DMS114 treated with DMSO at 0.1 percent for 48 hours (cell line): ENCODE measurements around the gene OVAAL.
"Not testable (repeated sequence)": the region's sequence is repeated elsewhere in the genome, so short reads cannot be mapped to it uniquely, and the experiment has no call there.

Experiments
- DNase-seq: peaks from one replicate; lab custom pipeline; 2025; ENCODE audit not compliant: unreplicated experiment; lab: John Stamatoyannopoulos, UW

Gene OVAAL

DNA sequence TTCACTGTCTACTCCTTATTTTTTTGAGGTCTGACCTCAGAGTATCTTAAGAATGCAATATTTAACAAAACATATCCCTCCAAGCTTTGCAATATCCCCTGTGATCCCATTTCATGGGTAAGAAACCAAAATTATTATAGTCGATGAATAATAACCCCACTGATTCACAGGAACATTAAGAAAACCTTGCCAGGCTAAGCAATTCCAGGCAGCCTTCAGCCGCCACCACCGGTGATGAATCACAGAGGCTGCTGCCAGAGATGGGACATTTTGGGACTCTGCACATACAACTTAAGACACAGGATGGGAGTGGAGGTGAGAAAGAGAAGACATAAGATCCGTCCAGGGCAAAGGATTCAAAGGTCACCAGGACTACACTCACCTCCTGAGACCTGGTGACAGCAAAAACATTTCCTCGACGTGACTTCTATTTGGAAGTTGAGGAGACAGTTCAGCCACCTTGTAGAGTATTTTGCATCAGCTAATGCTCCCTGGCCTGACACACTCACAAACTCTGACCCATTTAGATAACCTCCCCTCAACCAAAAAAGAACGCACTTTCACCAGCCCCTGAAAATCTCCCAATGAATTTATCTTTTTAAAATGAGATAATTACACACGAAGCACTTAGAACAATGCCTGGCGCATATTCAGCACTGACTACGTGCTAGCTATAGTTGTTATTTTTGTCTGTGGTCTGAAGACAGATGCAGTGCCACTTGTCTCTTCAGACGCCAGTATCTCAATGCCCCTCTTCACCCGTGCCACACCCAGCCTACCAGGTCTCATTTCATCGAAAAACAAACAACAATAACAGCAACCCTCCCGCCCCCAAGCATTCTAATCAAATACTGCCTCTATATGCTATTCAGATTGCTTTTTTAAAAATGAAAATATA is 17.8 kb upstream of the OVAAL start:
- no peak for DNase-seq

DNA sequence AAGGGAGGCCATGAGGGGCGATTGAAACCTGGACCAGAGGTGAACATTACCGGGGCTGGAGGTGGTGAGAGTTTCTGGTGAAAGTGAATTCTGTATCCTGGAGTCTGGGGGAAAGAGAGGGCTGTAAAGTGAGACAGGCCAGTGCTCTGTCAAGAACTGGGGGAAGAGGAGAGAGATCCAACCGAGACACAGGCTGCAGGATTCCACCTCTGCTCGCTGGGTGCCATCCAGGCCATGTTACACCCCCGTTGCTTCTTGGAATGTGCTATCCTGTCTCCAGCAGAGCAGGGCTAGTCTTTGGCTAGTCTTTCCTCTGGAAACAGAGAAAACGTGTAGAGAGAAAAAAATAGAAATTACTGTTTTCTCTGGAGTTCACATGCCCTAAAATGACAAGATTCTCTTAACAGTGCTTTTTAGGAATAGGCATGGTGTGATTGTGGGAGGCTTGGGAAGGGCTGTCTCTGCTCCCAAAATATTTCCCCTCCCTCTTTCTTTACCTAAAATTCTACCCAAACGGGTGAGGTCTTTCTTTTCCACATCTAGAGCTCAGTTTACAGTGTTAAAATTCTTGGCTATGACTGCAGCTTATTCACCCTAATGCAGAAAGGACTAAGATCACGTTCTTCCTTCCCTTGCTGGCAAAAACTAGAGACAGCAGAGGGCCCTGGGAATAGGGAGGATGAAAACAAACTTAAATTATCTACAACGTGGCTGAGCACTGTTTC is 16.5 kb upstream of the OVAAL start:
- DNase-seq, result no peak

DNA sequence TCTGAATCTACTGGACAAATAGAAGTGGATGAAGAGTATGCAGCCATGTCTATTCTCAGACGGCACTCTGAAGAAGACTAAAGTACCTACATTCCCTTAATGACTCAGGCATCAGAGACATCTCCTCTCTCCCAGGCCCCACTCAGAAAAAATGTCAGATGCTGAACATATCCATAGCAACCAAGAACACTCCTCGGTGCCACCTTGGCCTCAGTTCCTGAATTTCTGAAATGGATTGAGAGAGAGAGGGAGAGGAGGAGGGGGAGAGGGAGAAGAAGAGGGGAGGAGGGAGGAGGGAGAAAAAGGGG is 16.0 kb upstream of the OVAAL start:
- no peak for DNase-seq

DNA sequence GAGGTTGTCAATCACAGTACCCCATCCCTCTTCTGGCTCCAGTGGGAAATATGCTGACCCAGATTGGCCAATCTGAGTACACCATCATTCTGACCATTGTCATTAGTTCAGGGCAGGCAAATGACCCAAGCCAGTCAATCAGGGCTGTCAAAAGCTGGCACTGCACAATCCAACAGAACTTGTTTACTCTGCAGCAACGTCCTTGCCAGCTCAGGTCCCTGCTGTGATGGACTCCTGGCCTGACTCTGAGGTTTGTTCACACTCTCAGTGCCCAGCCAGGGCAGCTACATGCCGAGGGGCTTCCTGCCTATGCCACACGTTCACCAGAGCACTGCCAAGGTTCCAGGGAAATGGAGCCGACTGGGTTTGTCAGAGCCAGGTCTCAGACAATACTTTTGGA is 14.7 kb upstream of the OVAAL start:
- DNase-seq, result no peak

DNA sequence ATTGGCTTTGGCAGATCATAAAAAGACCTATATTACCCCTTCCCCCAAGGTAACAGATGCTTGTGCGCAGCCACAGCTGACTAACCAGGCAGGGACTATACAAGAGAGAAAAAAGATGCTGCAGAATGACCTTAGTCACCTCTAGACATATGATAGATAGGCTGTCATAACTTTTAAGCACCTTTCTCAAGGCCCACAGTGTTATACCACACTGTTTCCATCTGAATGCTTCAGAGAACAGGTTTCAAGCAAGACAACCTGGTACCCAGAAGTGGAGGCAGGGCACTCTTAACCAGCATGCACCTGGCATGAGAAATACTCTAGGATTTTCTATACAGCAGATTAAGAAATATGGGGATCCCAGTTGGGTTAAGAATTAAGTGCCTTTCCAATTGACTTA is 12.8 kb upstream of the OVAAL start:
- no peak for DNase-seq

DNA sequence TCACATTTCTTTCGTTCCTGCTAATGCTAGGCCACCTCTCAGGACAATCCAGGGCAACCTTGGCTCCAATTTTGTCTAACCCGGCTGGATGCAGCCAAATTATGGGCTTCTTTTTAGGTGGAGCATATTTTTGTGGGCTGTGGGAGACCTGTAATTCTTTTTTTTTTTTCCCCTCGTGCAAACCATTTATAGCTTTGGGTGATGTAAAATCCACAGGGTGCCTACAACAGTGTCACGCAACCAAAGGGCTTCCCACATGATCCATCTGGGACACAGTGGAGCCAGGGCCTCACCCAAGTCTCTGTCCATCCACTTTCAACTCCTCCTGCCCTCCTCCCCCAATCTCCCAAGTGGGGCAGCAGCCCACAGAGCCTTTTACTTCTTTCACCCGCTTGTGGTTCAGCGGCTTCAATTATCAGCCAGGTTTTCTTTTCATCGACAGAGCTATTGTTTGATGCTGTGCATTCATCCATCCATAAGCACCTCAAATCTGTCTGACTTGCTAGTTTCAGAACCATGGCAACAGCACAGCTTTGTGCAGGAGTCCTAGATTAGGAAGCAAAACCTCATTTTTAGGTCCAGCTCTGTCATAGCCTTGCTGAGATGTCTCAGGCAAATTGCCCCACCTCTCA is 10.0 kb upstream of the OVAAL start:
- no peak for DNase-seq

DNA sequence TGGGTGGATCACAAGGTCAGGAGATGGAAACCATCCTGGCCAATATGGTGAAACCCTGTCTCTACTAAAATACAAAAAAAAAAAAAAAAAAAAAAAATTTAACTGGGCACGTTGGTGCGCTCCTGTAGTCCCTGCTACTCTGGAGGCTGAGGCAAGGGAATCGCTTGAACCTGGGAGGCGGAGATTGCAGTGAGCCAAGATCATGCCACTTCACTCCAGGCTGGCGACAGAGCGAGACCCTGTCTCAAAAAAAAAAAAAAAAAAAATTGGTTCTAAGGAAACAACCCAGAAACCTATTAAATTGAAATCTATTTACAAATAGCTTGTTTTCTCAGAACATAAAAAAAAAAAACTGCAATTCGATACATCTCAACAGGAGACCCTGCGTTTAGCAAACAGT is 9.0 kb upstream of the OVAAL start:
- not testable (repeated sequence) for DNase-seq

DNA sequence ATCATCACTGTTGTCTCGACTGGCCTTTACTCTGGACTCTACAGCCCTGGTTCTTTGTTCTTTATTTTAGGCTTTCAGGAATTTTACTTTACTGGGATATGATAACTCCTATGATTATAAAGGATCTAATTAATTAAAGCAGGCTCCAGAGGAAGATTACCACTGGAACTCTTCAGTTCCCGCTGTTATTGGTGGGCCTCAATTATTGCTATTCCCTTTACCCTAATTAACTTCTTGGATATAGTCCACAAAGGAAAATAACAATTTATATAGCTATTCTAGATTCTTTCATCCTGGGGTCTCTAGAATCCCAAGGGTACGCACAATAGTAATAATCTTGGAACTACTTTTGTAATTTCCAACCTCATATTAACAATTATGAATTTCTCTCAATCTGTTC is 8.5 kb upstream of the OVAAL start:
- no peak for DNase-seq

DNA sequence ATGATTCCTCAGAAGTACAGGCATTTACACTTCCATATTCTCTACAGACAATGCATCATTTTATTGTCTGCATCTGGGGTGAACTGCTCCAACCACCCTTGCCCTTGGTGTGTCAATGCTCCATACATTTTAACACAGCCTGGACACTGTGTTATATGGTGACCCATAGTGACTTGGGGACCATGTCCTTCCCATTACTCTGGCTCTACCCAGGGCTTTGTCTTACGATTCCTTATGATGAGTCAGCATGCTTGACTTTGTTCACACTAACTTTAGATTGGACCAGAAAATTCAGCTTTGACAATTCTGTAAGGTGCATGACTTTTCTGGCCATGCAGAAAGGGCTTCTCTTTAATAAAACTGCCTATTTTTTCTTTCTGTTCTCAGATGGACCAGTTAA is 6.8 kb upstream of the OVAAL start:
- no peak for DNase-seq

DNA sequence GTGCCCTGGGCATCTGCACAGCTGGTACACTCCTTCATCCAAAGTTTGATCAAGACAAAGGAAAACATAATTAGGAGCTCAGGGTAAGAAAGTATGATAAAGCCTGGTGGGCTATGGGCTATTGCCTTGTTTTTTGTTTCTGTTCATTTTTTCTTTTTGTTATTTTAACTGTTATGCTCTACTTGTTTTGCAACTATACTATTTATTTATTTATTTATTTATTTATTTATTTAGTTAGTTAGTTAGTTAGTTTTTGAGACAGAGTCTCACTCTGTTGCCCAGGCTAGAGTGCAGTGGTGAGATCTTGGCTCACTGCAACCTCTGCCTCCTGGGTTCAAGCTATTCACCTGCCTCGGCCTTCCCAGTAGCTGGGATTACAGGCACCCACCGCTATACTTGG is 5.7 kb upstream of the OVAAL start:
- not testable (repeated sequence) for DNase-seq

DNA sequence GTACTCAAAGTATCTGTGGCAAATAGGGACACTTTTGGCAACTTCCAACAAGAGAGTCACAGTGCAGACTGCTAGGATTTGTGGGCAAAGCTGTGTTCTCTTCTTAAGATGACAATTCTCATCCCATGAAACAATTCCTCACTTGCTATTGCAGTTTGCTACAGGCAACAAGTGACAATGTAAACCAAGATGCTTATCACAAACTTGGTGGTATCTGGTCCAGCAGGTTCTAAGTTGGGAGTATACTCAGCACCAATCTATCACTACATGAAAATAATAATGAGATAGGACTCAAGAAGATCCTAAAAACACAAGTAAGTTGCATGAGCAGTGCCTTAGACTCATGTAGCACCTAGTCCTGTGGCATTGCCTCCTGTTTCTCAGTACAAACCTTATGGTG is 3.4 kb upstream of the OVAAL start:
- no peak for DNase-seq

DNA sequence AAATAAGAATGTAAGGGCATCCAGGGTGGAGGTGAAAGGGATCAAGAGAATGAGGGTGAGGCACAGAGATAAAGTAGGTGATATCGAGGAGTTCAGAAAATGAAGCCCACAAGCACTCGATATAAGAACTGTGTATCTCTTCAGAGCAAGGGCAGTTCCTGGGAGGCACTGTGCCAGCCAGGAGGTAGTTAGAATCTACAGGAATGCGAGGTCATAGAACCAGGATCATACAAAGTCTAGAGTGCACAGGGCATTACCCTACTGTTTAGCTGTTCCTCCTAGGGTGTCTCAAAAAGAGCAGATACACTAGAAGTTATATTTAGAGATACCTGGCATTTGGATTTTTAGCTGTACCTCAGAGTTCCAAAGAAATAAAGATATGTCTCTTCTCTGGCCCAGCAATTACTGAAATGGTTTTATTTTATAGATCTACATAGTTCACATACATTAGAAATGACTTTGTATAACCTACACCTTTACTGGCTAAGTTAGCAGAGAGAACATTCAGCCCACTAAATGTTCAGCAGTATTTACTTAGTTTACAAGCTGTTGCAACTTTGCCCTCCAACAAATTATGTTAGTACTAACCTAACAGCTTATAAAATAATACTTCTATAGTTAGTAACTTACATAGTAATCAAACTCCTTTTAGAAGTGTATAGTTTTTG is 1.6 kb downstream of the OVAAL start:
- no peak for DNase-seq

DNA sequence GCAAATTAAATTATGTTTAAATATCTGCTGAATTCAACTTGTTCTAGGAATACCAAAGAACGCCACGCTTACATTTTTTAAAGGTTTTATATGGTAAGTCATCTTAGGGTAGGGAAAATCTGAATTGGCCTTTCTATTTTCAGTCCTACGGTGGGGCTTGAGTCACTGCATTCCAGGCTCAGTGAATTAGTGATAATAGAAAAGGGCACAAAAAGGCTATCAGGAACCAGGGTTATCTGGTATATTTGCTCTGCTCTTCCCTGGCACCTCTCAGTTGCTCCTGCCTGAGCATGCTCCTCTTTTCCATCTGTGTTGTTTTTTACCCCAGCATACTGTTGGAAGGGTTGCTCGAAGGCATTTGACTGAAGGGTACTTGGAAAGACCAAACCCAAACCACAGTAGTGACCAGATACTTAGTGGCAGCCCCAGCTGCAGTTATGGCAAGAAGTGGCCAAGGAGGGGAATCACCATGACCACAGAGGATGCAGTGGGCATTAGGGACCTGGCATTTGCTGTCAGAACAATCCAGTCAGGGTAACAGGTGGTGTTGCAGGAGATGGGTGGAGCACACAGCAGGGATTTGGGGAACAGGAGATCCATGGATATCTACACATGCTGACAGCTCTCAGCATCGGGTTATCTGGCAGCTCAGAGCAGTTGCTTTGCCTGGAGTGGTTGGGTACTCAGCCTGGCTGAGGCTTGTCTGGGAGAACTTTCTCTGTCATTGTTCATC is 2.3 kb downstream of the OVAAL start:
- DNase-seq, result no peak

DNA sequence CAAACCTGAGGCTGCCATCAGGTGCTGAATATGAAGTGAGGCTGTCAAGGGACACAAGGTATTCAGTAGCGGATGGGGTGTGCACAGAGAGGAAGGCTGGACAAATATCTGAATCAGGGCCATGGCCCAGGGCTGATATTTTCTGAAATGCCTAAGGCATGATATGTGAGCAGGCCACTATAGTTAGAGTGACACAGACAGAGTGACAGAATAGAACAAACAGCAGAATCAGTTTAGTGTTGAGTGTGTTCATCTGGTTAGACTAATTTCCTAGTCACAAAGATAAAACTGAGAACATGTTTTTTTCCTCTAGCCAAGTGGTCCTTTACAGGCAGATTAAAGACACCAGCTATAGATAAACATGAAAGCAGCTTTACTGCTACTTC is 3.9 kb downstream of the OVAAL start:
- DNase-seq, result no peak

DNA sequence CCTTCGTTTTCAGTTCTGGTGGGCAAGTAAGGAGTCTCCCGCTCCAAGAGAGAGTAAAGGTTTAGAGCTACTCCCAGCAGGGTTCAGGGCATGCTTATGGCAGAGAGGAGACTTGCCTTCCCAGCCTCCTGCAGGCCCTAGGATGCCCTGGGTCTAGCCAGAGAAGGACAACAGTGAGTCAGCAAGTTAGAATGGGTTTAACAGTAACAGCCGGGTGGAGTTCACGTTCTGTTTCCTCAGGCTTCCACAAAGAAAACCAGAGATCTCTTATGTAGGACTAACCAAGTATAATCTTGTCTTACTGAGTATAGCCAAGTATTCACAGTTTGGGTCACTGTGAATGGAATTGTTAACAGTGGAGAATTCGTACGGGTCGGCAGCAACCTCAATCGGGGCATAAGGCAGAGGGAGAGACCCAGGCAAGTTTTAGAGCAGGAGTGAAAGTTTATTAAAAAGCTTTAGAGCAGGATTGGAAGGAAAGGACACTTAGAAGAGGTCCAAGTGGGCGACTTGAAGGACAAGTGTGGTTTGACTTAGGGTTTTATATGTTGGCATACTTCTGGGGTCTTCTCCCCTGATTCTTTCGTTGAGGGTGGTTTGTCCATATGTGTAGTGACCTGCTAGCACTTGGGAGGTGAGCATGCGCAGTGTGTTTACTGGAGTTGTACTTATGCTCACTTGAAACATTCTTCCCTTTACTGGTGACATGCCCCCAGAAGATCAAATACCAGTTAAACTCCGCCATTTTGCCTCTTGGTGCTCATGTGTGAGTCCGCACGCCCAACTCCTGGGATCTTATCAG is 4.5 kb downstream of the OVAAL start:
- no peak for DNase-seq

DNA sequence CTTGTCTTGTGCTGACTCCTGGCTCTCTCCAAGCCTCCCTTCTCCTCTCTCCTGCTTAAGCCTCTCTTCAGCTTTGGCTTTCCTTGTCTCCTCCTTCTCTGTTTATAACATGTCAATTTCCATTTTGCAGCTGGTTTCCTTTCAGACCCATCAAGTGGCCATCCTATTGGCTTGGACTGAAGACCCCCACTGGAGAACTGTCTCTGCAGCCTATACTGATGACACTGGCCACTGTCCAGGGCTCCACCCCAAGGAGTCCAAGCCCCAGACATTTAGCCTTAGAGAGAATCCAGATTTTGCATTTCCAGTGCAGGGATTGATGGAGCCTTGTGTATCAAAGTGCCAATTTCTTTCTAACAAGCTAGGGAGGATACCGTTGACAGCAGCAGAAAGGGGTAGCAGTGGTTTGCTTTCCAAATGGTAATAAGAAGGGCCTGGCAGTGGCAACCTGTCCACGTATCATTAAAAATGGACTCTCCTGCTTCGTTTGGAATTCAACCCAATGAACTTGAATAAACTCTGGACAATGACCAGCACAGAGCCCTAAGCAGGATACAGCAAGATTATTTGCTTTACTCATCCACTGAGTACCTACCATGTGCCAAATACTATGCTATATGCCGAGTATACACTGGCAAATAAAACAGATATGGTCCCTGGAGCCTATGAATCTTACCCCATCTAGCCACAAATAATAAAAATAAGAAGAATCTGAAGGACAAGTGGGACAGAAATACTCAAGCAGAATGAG is 6.5 kb downstream of the OVAAL start:
- no peak for DNase-seq

DNA sequence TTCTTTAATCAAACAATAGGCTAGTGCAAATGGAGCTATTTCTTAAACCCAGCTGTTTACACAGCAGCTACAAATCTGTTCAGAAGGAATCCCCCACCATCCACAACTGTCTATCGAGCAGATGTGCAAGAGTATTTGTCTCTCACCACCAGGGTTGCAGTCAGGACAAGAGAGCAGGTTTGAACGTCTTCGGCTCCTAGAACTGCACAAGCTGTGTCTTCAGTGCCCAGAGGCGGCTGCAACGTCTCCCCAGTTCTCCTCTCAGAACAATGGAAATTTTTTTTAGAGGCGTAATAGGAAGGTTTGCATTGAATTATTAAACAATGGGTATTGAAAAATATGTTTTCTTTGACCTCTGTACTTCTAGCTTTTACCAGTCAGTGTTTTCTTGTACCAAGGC is 7.3 kb downstream of the OVAAL start:
- no peak for DNase-seq

DNA sequence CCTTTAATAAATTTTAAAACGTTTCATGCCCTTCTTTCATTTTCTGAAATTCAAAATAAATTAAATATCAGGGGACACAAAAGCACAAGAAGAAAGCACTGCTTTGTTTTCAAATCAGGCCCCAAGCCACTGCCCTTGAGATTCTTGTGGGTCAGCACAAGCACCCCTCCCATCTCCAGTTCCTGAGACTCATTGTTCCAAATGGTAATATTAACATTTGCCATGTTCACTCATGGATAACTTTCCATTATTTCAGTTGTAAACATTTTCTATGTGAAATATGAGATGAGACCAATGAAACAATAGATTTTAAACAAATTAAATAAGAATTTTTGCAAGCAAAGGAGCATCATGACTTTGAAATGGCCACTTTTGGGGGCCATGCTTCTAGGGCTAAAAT is 7.7 kb downstream of the OVAAL start:
- no peak for DNase-seq

DNA sequence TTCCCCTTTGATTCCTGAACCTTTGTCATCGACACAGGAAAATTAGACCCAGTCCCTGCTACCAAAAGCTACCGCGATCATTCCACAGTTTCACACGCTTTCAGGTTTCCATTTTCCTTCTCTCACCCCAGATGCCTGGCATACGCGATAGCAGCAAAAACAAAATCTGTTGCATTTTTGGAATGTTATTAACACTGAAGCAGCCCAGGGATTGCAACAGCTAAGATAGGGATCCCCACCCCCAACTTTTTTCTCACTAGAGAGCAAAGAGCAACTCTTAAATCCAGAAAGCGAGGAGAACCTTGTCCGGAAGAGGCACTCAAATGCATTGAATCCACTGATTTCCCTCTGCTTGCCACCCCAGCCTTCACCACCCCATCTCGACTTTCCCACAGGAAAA is 8.9 kb downstream of the OVAAL start:
- no peak for DNase-seq

DNA sequence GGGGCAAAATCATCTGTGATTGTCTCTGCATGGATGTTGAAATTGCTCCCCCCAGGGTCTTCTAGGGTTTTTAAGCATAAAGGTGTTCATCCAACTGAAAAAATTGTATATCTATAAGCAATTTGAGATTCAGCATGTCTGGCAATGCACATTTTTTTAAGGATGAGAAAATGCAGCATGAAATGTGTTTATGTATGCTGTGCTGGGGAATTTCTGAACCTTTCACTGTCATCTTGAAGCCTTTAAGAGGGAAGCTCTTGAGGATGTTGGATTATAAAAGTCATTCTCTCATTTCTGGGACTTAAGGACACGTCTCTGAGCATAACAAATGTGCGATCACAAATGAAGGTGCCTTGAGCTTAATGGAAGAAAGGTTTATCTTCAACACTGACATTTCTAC is 9.4 kb downstream of the OVAAL start:
- DNase-seq, result no peak
